HepG2 (cell line): ENCODE measurements around the gene DYNLT5. TPM values are rescaled to one million over a fixed set of nuclear protein-coding genes. Genes with fewer than 3 reads are reported as not detected.
"Not testable (repeated sequence)": the region's sequence is repeated elsewhere in the genome, so short reads cannot be mapped to it uniquely, and the experiment has no call there.

Experiments used
- ATAC-seq: fragments of 200-7000 bp; cut with Tn5 transposase; 3 replicates; pipeline ENCODE4 v1.9.1; 2020; ENCODE audit warnings: mild to moderate bottlenecking, moderate library complexity
- BruUV-seq: library from RNA; stranded (reverse); fragments of 400-500 nt; replicated peaks from 2 replicates; lab custom pipeline; 2021; lab: Mats Ljungman, UMichigan
- CTCF ChIA-PET: fragments of 300-600 bp; formaldehyde crosslinking; extraction: SDS; loops from one replicate; lab custom pipeline; 2021; ENCODE audit warnings: low total read pairs, inconsistent platforms, low intra/inter-chr PET ratio; lab: Yijun Ruan, JAX
- POLR2A ChIA-PET: fragments of 350-600 bp; sonication (Branson Sonifier 250); formaldehyde crosslinking; loops from one replicate; lab custom pipeline; 2020; ENCODE audit warnings: antibody characterized with exemption, inconsistent platforms; lab: Yijun Ruan, JAX
- DNase-seq: peaks from one replicate; pipeline ENCODE4 v3.0.0-alpha.2; 2015; ENCODE audit warnings: low spot score
- FAIRE-seq: peaks from 3 replicates; lab custom pipeline; 2011; peaks lifted over from hg19 to GRCh38; lab: Jason Lieb, UNC
- H2AFZ ChIP-seq: one replicate; pipeline ENCODE4 v1.6.1; 2011; ENCODE audit warnings: low read length, inconsistent platforms
- H3K27ac ChIP-seq: fragments of 300-600 bp; 3 replicates; pipeline ENCODE4 v1.8.0; 2011; ENCODE audit warnings: mixed run types, mild to moderate bottlenecking, mixed read lengths, low read length, inconsistent platforms; ENCODE audit not compliant: insufficient read depth; ENCODE audit errors: extremely low read length
- H3K27me3 ChIP-seq, 2 experiments: fragments of 200-600 bp in 1 of 2; 2 replicates in 1 of 2; 3 replicates in 1 of 2; pipeline versions ENCODE4 v1.6.0 to v1.8.0; 2011; ENCODE audit warnings: low read length in 2 of 2, mild to moderate bottlenecking in 2 of 2, moderate library complexity in 2 of 2, inconsistent platforms in 1 of 2; ENCODE audit not compliant: insufficient read depth in 2 of 2, control insufficient read depth in 1 of 2
- H3K36me3 ChIP-seq, 2 experiments: fragments of 200-600 bp in 1 of 2; replicated peaks in 1 of 2; 2 replicates in 1 of 2; 3 replicates in 1 of 2; pipeline versions ENCODE4 v1.5.1 to v1.8.0; 2011; ENCODE audit warnings: low read length in 2 of 2, inconsistent platforms in 1 of 2; ENCODE audit not compliant: insufficient read depth in 2 of 2, control insufficient read depth in 1 of 2
- H3K4me1 ChIP-seq: 2 replicates; pipeline ENCODE4 v1.5.1; 2012; ENCODE audit warnings: low read length, inconsistent platforms; ENCODE audit not compliant: insufficient read depth
- H3K4me2 ChIP-seq: 2 replicates; pipeline ENCODE4 v1.6.0; 2011; ENCODE audit warnings: low read depth, low read length, inconsistent platforms
- H3K4me3 ChIP-seq, 3 experiments: fragments of 200-600 bp in 1 of 3; sonication (generic), shearing (Covaris generic) in 1 of 3; replicated peaks in 1 of 3; 2 replicates each; pipeline ENCODE4 v1.5.1; 2011 to 2016; ENCODE audit warnings: low read length in 3 of 3, inconsistent platforms in 2 of 3, low read depth in 2 of 3, mild to moderate bottlenecking in 2 of 3, control low read depth in 1 of 3, mixed read lengths in 1 of 3; ENCODE audit not compliant: insufficient read depth in 1 of 3
- H3K79me2 ChIP-seq: one replicate; pipeline ENCODE4 v1.6.1; 2011; ENCODE audit warnings: low read length, inconsistent platforms; ENCODE audit not compliant: insufficient read depth
- H3K9ac ChIP-seq: 2 replicates; pipeline ENCODE4 v1.6.0; 2011; ENCODE audit warnings: mild to moderate bottlenecking, low read depth, low read length, inconsistent platforms; ENCODE audit not compliant: insufficient read depth
- H3K9me3 ChIP-seq: 2 replicates; pipeline ENCODE4 v1.5.1; 2012; ENCODE audit warnings: mild to moderate bottlenecking, low read length
- H4K20me1 ChIP-seq: 2 replicates; pipeline ENCODE4 v1.6.0; 2011; ENCODE audit warnings: inconsistent platforms, mild to moderate bottlenecking, low read length, moderate library complexity; ENCODE audit not compliant: insufficient read depth
- BRCA1 ChIP-seq: sonication (generic); formaldehyde crosslinking; IDR thresholded peaks from 2 replicates; pipeline ENCODE4 v1.4.0; 2020; ENCODE audit warnings: missing genetic modification reagents
- GPN1 ChIP-seq: sonication (generic); formaldehyde crosslinking; IDR thresholded peaks from 2 replicates; pipeline ENCODE4 v1.5.1; 2020; ENCODE audit warnings: missing genetic modification reagents, borderline replicate concordance
- HIVEP1 ChIP-seq: sonication (generic); formaldehyde crosslinking; IDR thresholded peaks from 2 replicates; pipeline ENCODE4 v1.4.0; 2020; ENCODE audit warnings: mild to moderate bottlenecking, missing genetic modification reagents
- MBD4 ChIP-seq: IDR thresholded peaks from 2 replicates; pipeline ENCODE4 v1.6.1; 2012; ENCODE audit warnings: low read length, inconsistent platforms, borderline replicate concordance
- MZF1 ChIP-seq: sonication (generic); formaldehyde crosslinking; IDR thresholded peaks from 2 replicates; pipeline ENCODE4 v1.8.1; 2023; ENCODE audit warnings: mild to moderate bottlenecking, missing genetic modification reagents, borderline replicate concordance
- PHF8 ChIP-seq: sonication (generic); formaldehyde crosslinking; IDR thresholded peaks from 2 replicates; pipeline ENCODE4 v1.5.0; 2020; ENCODE audit warnings: missing genetic modification reagents
- ZFY ChIP-seq: sonication (generic); formaldehyde crosslinking; IDR thresholded peaks from 2 replicates; pipeline ENCODE4 v1.4.0; 2020; ENCODE audit warnings: missing genetic modification reagents
- ZMYM2 ChIP-seq: sonication (generic); formaldehyde crosslinking; IDR thresholded peaks from 2 replicates; pipeline ENCODE4 v1.8.0; 2022; ENCODE audit warnings: mild to moderate bottlenecking, missing genetic modification reagents
- ZNF17 ChIP-seq: sonication (generic); formaldehyde crosslinking; IDR thresholded peaks from 2 replicates; pipeline ENCODE4 v1.5.0; 2020; ENCODE audit warnings: mild to moderate bottlenecking, missing genetic modification reagents
- ZNF333 ChIP-seq: sonication (generic); formaldehyde crosslinking; IDR thresholded peaks from 2 replicates; pipeline ENCODE4 v1.4.0; 2020; ENCODE audit warnings: mild to moderate bottlenecking, missing genetic modification reagents, borderline replicate concordance
- ZNF451 ChIP-seq: sonication (generic); formaldehyde crosslinking; IDR thresholded peaks from 2 replicates; pipeline ENCODE4 v1.5.0; 2020; ENCODE audit warnings: mild to moderate bottlenecking, missing genetic modification reagents
- ZNF841 ChIP-seq: sonication (generic); formaldehyde crosslinking; IDR thresholded peaks from 2 replicates; pipeline ENCODE4 v1.8.1; 2023; ENCODE audit warnings: missing genetic modification reagents, borderline replicate concordance
- WGBS: methylation state at CpG from one replicate; pipeline ENCODE4 v1.1.6; 2017; ENCODE audit warnings: low lambda C conversion rate; 5-methylcytosine and 5-hydroxymethylcytosine counted together
- in situ Hi-C: cut with HindIII; loops from 2 replicates; pipeline ENCODE4 v1.10.0; 2017; ENCODE audit warnings: low pct_unique_long_range_greater_than_20kb; ENCODE audit not compliant: extremely low pct_ligation_motif_present
- intact Hi-C: fragments of 100-400 bp; cut with micrococcal nuclease; formaldehyde crosslinking; loops from one replicate; pipeline ENCODE4 v1.10.0; 2022; ENCODE audit not compliant: unreplicated experiment
- polyA plus RNA-seq, 8 experiments: library from polyadenylated mRNA; depleted of rRNA in 3 of 8; stranded (reverse) in 7 of 8; unstranded in 1 of 8; fragments of >200 nt; fragmentation: Illumina TruSeq in 4 of 8; extraction: Trizol in 4 of 8; gene quantifications; 2 replicates each; pipeline versions ENCODE4 v1.2.1 to v1.2.3, GENCODE V29; 2011 to 2016; ENCODE audit warnings: low read depth in 4 of 8, missing spikeins in 1 of 8, mixed read lengths in 1 of 8; ENCODE audit not compliant: insufficient read depth in 1 of 8
- total RNA-seq, 5 experiments: library from RNA; depleted of rRNA; stranded (reverse); fragments of >200 nt; fragmentation: Illumina TruSeq; extraction: Trizol; gene quantifications; 2 replicates each; pipeline ENCODE4 v1.2.3, GENCODE V29; 2016; ENCODE audit warnings: low read depth in 1 of 5
- TF ChIP-seq, protein P1 (sequence below): sonication (generic); formaldehyde crosslinking; IDR thresholded peaks from 2 replicates; pipeline ENCODE4 v1.8.0; 2023; ENCODE audit warnings: mild to moderate bottlenecking, missing genetic modification reagents
- TF ChIP-seq, protein P2 (sequence below): sonication (generic); formaldehyde crosslinking; IDR thresholded peaks from 2 replicates; pipeline ENCODE4 v1.5.1; 2020; ENCODE audit warnings: missing genetic modification reagents, mild to moderate bottlenecking, borderline replicate concordance

DYNLT5 gene
- total and polyA plus RNA-seq, 2 of the 13 experiments (the other 11 are each of a cell fraction or from before 2014, with no cell fraction given), result not detected

DNA sequence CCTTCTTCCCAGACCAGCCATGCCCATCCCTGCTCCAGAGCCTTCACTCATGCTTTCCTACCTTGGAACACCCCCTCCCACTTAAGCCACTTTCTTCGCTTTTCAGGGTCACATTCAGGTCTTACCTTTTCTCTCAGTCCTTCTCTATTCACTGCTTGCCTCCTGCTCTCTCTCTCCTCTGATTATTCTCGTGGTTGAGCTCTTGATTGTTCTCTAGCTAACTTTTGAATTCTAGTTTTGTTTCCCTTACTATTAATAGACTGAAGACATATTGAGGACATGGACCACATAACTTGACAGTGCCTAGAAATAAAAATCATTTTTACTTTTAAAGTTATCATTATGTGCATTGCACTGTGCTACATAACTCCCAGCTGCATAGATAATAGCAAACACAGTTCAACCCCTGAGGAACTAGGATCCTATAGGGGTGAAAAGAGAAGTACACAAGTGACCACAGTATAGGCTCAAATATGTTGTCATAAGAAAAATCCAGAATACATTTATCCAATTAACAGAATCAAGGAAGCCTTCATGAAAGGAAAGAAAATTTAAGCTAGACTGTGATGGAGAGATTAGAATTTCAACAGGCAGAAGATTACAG is 27.3 kb downstream of the DYNLT5 start:
- Histone ChIP-seq H3K4me3 (no peak overlapping the region), H3K4me1 (no peaks in the 10 kb centered on the region), H3K79me2 (no peaks in the 10 kb centered on the region), H4K20me1 (no peaks in the 10 kb centered on the region), H3K9ac (no peak overlapping the region), H3K27me3 (no peaks in the 10 kb centered on the region), H3K27ac (no peak overlapping the region), H3K4me2 (no peak overlapping the region), H2AFZ (no peak overlapping the region), H3K36me3 (no peaks in the 10 kb centered on the region), H3K9me3 (no peaks in the 10 kb centered on the region)
- TF ChIP-seq ZNF841 (CRISPR knock-in tag), result no peak
- TF ChIP-seq GPN1 (CRISPR knock-in tag), result no peak
- TF ChIP-seq ZNF451 (CRISPR knock-in tag), result no peak
- no peak for TF ChIP-seq ZNF333 (CRISPR knock-in tag)
- no peak for TF ChIP-seq ZNF17 (CRISPR knock-in tag)
- TF ChIP-seq, protein P1, sequence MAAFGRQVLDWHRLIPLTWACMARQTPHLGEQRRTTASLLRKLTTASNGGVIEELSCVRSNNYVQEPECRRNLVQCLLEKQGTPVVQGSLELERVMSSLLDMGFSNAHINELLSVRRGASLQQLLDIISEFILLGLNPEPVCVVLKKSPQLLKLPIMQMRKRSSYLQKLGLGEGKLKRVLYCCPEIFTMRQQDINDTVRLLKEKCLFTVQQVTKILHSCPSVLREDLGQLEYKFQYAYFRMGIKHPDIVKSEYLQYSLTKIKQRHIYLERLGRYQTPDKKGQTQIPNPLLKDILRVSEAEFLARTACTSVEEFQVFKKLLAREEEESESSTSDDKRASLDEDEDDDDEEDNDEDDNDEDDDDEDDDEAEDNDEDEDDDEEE (CRISPR knock-in tag), result no peak
- no peak for TF ChIP-seq MBD4
- TF ChIP-seq PHF8, result no peak
- no peak for TF ChIP-seq ZMYM2 (CRISPR knock-in tag)
- no peak for TF ChIP-seq ZFY (CRISPR knock-in tag)
- TF ChIP-seq, protein P2, sequence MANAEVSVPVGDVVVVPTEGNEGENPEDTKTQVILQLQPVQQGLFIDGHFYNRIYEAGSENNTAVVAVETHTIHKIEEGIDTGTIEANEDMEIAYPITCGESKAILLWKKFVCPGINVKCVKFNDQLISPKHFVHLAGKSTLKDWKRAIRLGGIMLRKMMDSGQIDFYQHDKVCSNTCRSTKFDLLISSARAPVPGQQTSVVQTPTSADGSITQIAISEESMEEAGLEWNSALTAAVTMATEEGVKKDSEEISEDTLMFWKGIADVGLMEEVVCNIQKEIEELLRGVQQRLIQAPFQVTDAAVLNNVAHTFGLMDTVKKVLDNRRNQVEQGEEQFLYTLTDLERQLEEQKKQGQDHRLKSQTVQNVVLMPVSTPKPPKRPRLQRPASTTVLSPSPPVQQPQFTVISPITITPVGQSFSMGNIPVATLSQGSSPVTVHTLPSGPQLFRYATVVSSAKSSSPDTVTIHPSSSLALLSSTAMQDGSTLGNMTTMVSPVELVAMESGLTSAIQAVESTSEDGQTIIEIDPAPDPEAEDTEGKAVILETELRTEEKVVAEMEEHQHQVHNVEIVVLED (CRISPR knock-in tag), result no peak
- no peak for TF ChIP-seq BRCA1
- TF ChIP-seq MZF1 (CRISPR knock-in tag), result no peak
- no peak for TF ChIP-seq HIVEP1 (CRISPR knock-in tag)
- intact Hi-C loops, result no loop called here
- DNase-seq (no peak), ATAC-seq (no peak), FAIRE-seq (no peak)
- ChIA-PET POLR2A (no interaction called here), CTCF (no interaction called here)
- 8% methylated on average over 2 of the region's 2 CpGs for WGBS
- in situ Hi-C loops, result no loop called here
- no TSS peak for BruUV-seq

DNA sequence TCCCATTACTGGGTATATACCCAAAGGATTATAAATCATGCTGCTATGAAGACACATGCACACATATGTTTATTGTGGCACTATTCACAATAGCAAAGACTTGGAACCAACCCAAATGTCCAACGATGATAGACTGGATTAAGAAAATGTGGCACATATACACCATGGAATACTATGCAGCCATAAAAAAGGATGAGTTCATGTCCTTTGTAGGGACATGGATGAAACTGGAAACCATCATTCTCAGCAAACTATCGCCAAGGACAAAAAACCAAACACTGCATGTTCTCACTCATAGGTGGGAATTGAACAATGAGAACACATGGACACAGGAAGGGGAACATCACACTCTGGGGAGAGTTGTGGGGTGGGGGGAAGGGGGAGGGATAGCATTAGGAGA is 33.5 kb downstream of the DYNLT5 start:
- H3K36me3 ChIP-seq, FAIRE-seq, ATAC-seq, H3K4me2 ChIP-seq, intact Hi-C loops, CTCF ChIA-PET, H3K4me1 ChIP-seq, POLR2A ChIA-PET, in situ Hi-C loops, H3K9ac ChIP-seq, DNase-seq, H2AFZ ChIP-seq, H3K27ac ChIP-seq, BruUV-seq, H3K4me3 ChIP-seq, H4K20me1 ChIP-seq, H3K79me2 ChIP-seq, H3K9me3 ChIP-seq, H3K27me3 ChIP-seq: not testable (repeated sequence)
- 2% methylated on average over 2 of the region's 2 CpGs for WGBS
